Measurements from ENCODE around the gene GADD45G.

- TF ChIP-seq CTCF (IDR thresholded peaks at IDR 0.05; ENCODE audit: low read depth, low read length, missing input control) (no peak), JUND (IDR thresholded peaks at IDR 0.05) (peak in 1 of 2 donors; percentile 21), ATF3 (IDR thresholded peaks at IDR 0.05) (no peak), RAD21 (IDR thresholded peaks at IDR 0.05) (no peak), TAF1 (conservative IDR thresholded peaks at IDR 0.05) (peak; percentile 10), REST (IDR thresholded peaks at IDR 0.05) (no peak), RXRA (IDR thresholded peaks at IDR 0.05) (no peak), GABPA (IDR thresholded peaks at IDR 0.05 in 1 of 2, conservative IDR thresholded peaks at IDR 0.05 in 1 of 2) (no peak)
These were observed 1.3 kb downstream of the GADD45G start for GRCh38 chr9:89606049-89606623.
